IPS-18c (cell line): ENCODE results near the gene LRRC3B.

ENCODE experiments used
- H3K4me3 ChIP-seq: 2 replicates; pipeline ENCODE4 v1.7.0; 2013; ENCODE audit warnings: low read depth, mild to moderate bottlenecking, low read length, moderate library complexity; ENCODE audit not compliant: insufficient read depth
- H3K9me3 ChIP-seq: one replicate; pipeline ENCODE4 v1.6.1; 2013; ENCODE audit warnings: mild to moderate bottlenecking, low read length, moderate library complexity; ENCODE audit not compliant: control insufficient read depth, insufficient read depth

LRRC3B gene

DNA sequence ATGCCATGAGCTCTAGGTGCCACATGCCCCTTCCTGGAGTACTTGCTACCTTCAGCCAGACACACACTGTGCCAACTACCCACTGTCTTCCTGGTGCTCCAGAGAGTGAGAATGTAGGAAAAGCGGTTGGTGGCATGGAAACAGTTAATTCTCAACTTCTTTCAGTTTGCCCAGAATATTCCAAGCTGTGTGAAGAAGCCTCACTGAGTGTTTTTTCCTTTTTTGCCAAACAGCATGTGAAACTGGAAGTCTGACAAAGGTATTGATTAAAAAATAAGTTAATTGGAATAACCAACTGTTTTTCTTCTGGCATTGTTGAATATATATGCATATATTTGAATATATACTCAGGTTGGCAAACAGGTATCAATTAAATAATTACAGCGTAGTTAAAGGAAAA lies 52.8 kb downstream of the LRRC3B start:
- H3K9me3 ChIP-seq, result no peaks in the 10 kb centered on the region
- no peak overlapping the region for H3K4me3 ChIP-seq

DNA sequence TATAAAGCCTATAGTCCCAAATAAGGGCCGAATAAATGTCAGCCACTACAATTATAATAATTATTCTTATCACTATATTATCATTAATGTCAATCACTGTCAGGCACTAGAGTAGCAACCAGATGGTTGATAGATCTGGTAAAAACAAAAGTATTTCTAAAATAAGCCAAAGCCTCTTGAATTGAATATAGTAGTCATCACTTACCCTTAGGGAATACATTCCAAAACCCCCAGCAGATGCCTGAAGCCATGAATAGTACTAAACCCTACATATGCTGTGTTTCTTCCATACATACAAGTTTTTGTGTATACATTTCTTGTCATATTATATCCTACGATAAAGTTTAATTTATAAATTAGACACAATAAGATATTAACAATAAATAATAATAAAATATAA lies 59.1 kb downstream of the LRRC3B start:
- Histone ChIP-seq H3K9me3 (no peaks in the 10 kb centered on the region), H3K4me3 (no peak overlapping the region)

DNA sequence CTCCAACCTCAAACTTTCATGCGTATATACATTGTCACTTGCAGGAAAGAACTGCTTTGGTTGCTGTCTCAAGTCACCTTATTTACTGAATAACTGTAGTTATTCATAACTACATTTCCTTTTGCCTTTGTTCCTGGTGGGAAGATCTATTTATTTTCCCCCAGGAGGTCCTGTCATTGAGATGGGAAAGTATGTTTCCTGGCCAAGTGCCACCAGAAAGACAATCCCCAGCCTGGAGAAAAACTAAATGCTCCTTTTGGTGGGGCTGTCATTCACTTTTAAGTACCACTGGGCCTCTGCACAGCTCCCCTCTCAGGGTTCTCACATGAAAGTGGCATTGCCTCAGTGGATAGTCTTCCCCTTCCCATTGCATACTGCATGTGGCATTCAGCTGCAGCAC lies 59.8 kb downstream of the LRRC3B start:
- Histone ChIP-seq H3K9me3 (no peaks in the 10 kb centered on the region), H3K4me3 (no peak overlapping the region)

GRCh38 chr3:26683902-26684301 lies 61.3 kb downstream of the LRRC3B start:
- H3K9me3 ChIP-seq, result no peaks in the 10 kb centered on the region
- no peak overlapping the region for H3K4me3 ChIP-seq

DNA sequence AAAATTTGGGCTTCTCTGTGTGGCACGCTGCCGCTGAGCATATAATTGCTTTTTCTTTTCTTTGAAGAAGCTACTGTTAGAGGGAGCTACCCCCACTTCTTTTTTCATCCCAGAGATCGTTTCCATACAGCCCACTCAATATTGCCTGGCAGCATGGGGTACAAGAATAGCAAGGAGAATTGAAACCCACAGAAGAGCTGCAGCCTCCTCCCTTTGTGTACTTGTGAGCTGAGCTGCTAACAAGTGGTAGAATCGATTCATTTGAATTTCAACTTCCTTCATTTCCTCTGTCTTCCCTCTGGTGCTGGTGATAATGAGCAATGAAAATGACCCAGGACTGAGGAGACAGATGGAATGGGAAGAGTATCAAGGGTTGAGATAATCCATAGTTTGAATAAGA lies 64.9 kb downstream of the LRRC3B start:
- peaks cover 2% of the 10 kb centered on the region for H3K9me3 ChIP-seq
- H3K4me3 ChIP-seq, result no peak overlapping the region

GRCh38 chr3:26699553-26699952 lies 77.0 kb downstream of the LRRC3B start:
- Histone ChIP-seq H3K9me3 (no peaks in the 10 kb centered on the region), H3K4me3 (no peak overlapping the region)

GRCh38 chr3:26703519-26703918 lies 80.9 kb downstream of the LRRC3B start:
- Histone ChIP-seq H3K9me3 (no peaks in the 10 kb centered on the region), H3K4me3 (no peak overlapping the region)

DNA sequence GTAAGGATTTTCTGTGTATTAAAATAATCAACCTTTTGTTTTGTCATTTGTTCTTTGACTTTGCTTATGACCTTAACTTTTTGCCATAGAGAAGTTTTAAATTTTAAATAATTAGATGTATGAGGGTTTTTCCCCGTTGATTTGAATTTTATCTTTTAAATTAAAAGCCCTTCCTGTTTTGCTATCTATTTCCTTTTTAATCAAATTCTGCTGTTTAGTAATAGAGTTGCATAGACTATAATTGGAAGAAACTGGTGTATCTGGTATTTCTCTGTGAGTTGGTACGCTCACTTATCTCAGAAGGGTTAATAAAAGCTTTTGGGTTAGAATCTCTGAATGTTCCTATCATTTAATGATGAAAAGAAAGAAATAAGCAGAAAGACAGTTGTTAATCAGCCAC lies 82.2 kb downstream of the LRRC3B start:
- H3K9me3 ChIP-seq, result no peaks in the 10 kb centered on the region

GRCh38 chr3:26708501-26708900 lies 85.9 kb downstream of the LRRC3B start:
- H3K4me3 ChIP-seq, result no peak overlapping the region
- H3K9me3 ChIP-seq, result no peaks in the 10 kb centered on the region

More for the DNA sequence above, 82.2 kb downstream of the LRRC3B start:
- H3K4me3 ChIP-seq, result no peak overlapping the region

- H3K9me3 ChIP-seq, result no peaks in the 10 kb centered on the region
- no peak overlapping the region for H3K4me3 ChIP-seq
These were observed 89.8 kb downstream of the LRRC3B start for GRCh38 chr3:26712211-26713026.

DNA sequence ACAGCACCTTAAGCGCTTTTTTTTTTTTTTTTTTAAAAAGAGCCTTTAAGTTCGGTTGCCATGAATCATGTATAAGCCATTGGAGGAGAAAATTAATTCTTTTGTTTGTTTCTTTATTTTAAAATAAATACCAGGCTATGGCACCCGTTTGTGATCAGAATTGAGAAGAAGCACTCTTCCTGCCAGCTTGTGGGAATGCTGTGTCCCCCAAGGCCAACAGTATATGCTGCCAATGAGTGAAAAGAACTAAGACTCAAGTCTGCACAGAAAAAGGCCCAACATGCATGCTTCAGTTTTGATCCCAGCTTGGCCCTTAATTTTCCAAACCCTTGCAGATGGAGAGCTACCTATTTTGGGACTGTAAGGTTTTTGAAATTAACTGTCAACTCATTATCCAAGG lies 90.5 kb downstream of the LRRC3B start:
- Histone ChIP-seq H3K4me3 (no peak overlapping the region), H3K9me3 (no peaks in the 10 kb centered on the region)

DNA sequence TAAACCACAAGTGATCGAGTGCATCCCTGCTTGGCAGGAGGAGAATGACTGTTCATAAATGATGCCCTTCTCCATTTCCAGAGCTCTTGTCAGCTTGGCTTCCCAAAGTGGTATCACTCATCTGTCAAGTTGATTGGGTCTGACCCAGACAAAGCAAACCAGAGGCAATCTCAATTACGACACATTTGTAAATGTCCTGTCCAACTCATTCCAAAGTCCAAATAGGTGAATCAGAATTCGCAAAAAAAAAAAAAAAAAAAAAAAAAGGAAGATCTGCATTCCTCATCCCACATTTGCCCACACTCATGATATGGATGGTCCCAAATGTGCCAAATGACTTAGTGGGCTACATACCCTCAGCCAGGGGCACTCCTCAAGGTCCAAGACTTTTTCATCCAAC lies 91.9 kb downstream of the LRRC3B start:
- H3K9me3 ChIP-seq, result no peaks in the 10 kb centered on the region
- no peak overlapping the region for H3K4me3 ChIP-seq

DNA sequence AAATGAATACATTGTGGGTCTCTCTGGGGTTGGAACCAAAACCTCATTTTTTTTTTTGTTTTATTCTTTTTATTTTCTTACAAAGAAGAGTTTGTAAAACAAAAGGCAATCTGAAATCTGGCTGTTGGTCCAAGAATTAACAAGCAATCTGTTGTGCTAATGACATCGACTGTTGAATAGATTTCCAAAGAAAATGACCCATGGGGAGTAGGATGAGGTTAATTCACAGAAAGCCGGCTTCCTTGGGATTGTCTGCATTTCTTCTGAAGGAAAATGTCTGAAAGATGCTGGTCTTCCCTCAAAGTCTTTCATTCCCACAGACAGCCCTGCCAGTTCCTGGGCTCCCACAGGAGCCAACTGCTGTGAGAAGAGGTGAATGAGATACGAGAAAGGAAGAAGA lies 92.9 kb downstream of the LRRC3B start:
- no peak overlapping the region for H3K4me3 ChIP-seq
- no peaks in the 10 kb centered on the region for H3K9me3 ChIP-seq

GRCh38 chr3:26718315-26718714 lies 95.7 kb downstream of the LRRC3B start:
- no peak overlapping the region for H3K4me3 ChIP-seq
- H3K9me3 ChIP-seq, result no peaks in the 10 kb centered on the region

GRCh38 chr3:26719134-26719533 lies 96.6 kb downstream of the LRRC3B start:
- Histone ChIP-seq H3K4me3 (no peak overlapping the region), H3K9me3 (no peaks in the 10 kb centered on the region)

DNA sequence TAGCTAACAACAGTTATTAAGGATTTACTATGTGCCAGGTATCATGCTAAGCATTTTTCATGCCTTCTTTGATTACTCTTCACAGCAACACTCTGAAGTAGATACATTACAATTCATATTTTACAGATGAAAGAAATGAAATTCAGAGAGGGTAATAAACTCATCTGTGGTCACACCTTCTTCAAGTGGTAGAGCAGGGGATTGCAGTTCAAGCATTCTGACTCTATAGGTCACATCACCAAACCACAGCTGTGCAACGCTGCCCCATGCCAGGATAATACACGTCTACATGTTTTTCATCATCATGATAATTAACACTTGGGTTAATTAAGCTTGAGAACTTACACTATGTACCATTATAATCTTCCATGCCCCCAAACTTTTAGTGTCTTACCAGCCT lies 98.5 kb downstream of the LRRC3B start:
- Histone ChIP-seq H3K4me3 (no peak overlapping the region), H3K9me3 (no peaks in the 10 kb centered on the region)

DNA sequence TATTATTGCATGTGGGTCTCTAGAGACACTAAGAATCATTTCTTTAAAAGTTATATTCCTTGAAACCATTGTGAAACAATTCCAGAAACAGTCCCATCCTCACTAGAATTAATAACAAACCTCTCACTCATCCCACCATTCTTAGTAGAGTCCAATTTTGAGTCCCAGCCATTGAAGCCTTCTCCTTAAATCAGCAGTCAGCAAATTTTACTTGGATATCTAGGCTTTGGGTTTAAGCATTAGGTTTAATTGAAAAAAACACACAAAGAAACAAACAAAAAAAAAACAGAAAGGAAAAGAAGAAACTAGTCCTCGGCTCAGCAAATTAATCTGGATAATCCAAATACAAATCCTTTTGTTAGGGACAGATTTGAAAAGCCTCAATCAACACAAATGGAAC lies 109.3 kb downstream of the LRRC3B start:
- Histone ChIP-seq H3K9me3 (no peaks in the 10 kb centered on the region), H3K4me3 (no peak overlapping the region)

GRCh38 chr3:26750263-26750662 lies 127.7 kb downstream of the LRRC3B start:
- Histone ChIP-seq H3K9me3 (no peaks in the 10 kb centered on the region), H3K4me3 (no peak overlapping the region)

DNA sequence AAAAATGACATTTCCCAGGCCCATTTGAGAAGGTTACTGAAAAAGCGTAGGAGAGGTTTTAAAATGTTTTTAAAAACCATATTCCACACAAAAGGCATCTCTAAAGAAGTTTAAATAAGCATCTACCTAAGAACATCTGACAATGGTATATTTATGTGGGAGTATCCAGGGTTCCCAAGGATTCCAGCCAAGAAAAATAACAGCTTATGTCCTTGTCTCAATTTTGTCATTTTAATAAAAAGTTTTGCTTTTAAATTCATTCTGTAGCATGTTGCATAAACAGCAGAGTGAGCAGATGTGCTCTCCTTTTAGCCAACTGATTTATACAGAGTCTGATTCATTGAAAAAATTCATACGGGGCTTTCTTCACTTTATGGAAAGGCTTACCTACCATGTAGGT lies 129.9 kb downstream of the LRRC3B start:
- Histone ChIP-seq H3K4me3 (no peak overlapping the region), H3K9me3 (no peaks in the 10 kb centered on the region)
